ENCODE measurements around the gene ABCB9. TPM values are rescaled to one million over a fixed set of nuclear protein-coding genes. Genes with fewer than 3 reads are reported as not detected.
A peak's percentile ranks its signal among the peaks of the same experiment; 100 is the strongest.

ABCB9 gene
- total and polyA plus RNA-seq, 8 donors: 4.5 to 11.8 (median 8.3) TPM

- no peak for ATAC-seq
- no peak for DNase-seq
- TF ChIP-seq CTCF (IDR thresholded peaks at IDR 0.05): no peak
- no peaks in the 10 kb centered on the region for H3K9me3 ChIP-seq
- peak overlapping the region in 1 of 2 donors; percentile 30 for H3K27ac ChIP-seq
- no peaks in the 10 kb centered on the region for H3K27me3 ChIP-seq
- H3K36me3 ChIP-seq: no peaks in the 10 kb centered on the region
- H3K4me1 ChIP-seq: peaks cover 25 to 87% of the 10 kb centered on the region in 2 donors
- intact Hi-C loops (cut with DNase I): no loop called here
- no peak overlapping the region for H3K4me3 ChIP-seq
Observed at GRCh38 chr12:122882908-122883558, 83.2 kb downstream of the ABCB9 start.

- no peak for DNase-seq
- H3K9me3 ChIP-seq: no peaks in the 10 kb centered on the region
- H3K27me3 ChIP-seq: no peaks in the 10 kb centered on the region
- H3K4me1 ChIP-seq: peaks cover 21 to 89% of the 10 kb centered on the region in 2 donors
- intact Hi-C loops (cut with DNase I): no loop called here
- H3K36me3 ChIP-seq: no peaks in the 10 kb centered on the region
- H3K4me3 ChIP-seq: no peak overlapping the region
- ATAC-seq: peak; percentile 75
- H3K27ac ChIP-seq: no peak overlapping the region
- TF ChIP-seq CTCF (IDR thresholded peaks at IDR 0.05): peak; percentile 10 to 15
Observed at GRCh38 chr12:122880668-122881067, 85.6 kb downstream of the ABCB9 start.

GRCh38 chr12:122880155-122880667, 86.1 kb downstream of the ABCB9 start:
- Histone ChIP-seq H3K4me3 (no peak overlapping the region), H3K27ac (no peak overlapping the region), H3K9me3 (no peaks in the 10 kb centered on the region), H3K36me3 (no peaks in the 10 kb centered on the region), H3K4me1 (peaks cover 21 to 91% of the 10 kb centered on the region in 2 donors), H3K27me3 (no peaks in the 10 kb centered on the region)
- DNase-seq (no peak), ATAC-seq (no peak)
- intact Hi-C loops (cut with DNase I): no loop called here
- no peak for TF ChIP-seq CTCF (IDR thresholded peaks at IDR 0.05)

Small RNA genes within 50 kb of the gene (microRNA-seq; reads per million reads assigned to microRNA genes)
- gene MIR4304: 0 reads per million in 2 donors

Other genes with a start within 250 kb of the ABCB9 start
- gene HCAR3, start 249.7 kb downstream of the ABCB9 start, total RNA-seq: 1 to 10 TPM; 2.1 to 2.8 TPM
- gene HCAR3, start 249.7 kb downstream of the ABCB9 start, polyA plus RNA-seq (ENCODE audit: insufficient read length in 6 of 6): under 1 TPM in 4 of 6 donors, not detected in 2; 0.07 to 0.17 (median 0.15) TPM
- under 1 TPM; 0.47 to 0.55 TPM for gene HCAR1, start 235.6 kb downstream of the ABCB9 start, total RNA-seq
- gene HCAR1, start 235.6 kb downstream of the ABCB9 start, polyA plus RNA-seq (ENCODE audit: insufficient read length in 6 of 6): under 1 TPM; 0.29 to 0.66 (median 0.57) TPM
- 10 to 100 TPM; 35.7 to 36.5 TPM for gene DENR, start 213.6 kb downstream of the ABCB9 start, total RNA-seq
- gene DENR, start 213.6 kb downstream of the ABCB9 start, polyA plus RNA-seq (ENCODE audit: insufficient read length in 6 of 6): 100 to 1,000 TPM in 1 of 6 donors, 10 to 100 TPM in 5; 83.4 to 102 (median 93.0) TPM
- gene CCDC62, start 191.9 kb downstream of the ABCB9 start, total RNA-seq: 1 to 10 TPM in 1 of 2 donors, under 1 TPM in 1; 0.38 to 1.2 TPM
- gene CCDC62, start 191.9 kb downstream of the ABCB9 start, polyA plus RNA-seq (ENCODE audit: insufficient read length in 6 of 6): under 1 TPM; 0.28 to 0.69 (median 0.35) TPM
- 10 to 100 TPM; 32.0 to 33.1 TPM for gene HIP1R, start 131.0 kb downstream of the ABCB9 start, total RNA-seq
- 10 to 100 TPM; 23.7 to 36.7 (median 29.2) TPM for gene HIP1R, start 131.0 kb downstream of the ABCB9 start, polyA plus RNA-seq (ENCODE audit: insufficient read length in 6 of 6)
- gene VPS37B, start 70.3 kb downstream of the ABCB9 start, total RNA-seq: 10 to 100 TPM; 33.9 to 35.8 TPM
- 10 to 100 TPM; 23.2 to 32.9 (median 26.4) TPM for gene VPS37B, start 70.3 kb downstream of the ABCB9 start, polyA plus RNA-seq (ENCODE audit: insufficient read length in 6 of 6)
- gene OGFOD2, start 8.8 kb upstream of the ABCB9 start, total RNA-seq: 10 to 100 TPM; 20.3 to 20.6 TPM
- 10 to 100 TPM; 14.2 to 20.8 (median 15.9) TPM for gene OGFOD2, start 8.8 kb upstream of the ABCB9 start, polyA plus RNA-seq (ENCODE audit: insufficient read length in 6 of 6)
- gene ARL6IP4, start 14.2 kb upstream of the ABCB9 start, total RNA-seq: 100 to 1,000 TPM; 122 to 133 TPM
- 100 to 1,000 TPM; 146 to 198 (median 170) TPM for gene ARL6IP4, start 14.2 kb upstream of the ABCB9 start, polyA plus RNA-seq (ENCODE audit: insufficient read length in 6 of 6)
- 10 to 100 TPM; 22.8 to 30.8 TPM for gene PITPNM2, start 184.6 kb upstream of the ABCB9 start, total RNA-seq
- 10 to 100 TPM; 11.3 to 17.2 (median 13.3) TPM for gene PITPNM2, start 184.6 kb upstream of the ABCB9 start, polyA plus RNA-seq (ENCODE audit: insufficient read length in 6 of 6)

Data from left lung (tissue), 10 donors.